Neural cell (in vitro differentiated cells): ENCODE results near the gene R3HDM4.

Experiments
- EP300 ChIP-seq: fragments of 450-650 bp; conservative IDR thresholded peaks from 2 replicates; pipeline ENCODE4 v1.6.1; 2014; ENCODE audit warnings: antibody characterized with exemption, mild to moderate bottlenecking, moderate library complexity; ENCODE audit not compliant: poor library complexity, severe bottlenecking
- EZH2 ChIP-seq: fragments of 200-600, 300-800 bp; shearing (Covaris generic), sonication (generic); IDR thresholded peaks from 2 replicates; pipeline ENCODE4 v1.6.1; 2014; ENCODE audit warnings: antibody characterized with exemption, low read length, borderline replicate concordance, mild to moderate bottlenecking; ENCODE audit not compliant: insufficient read depth, poor library complexity, severe bottlenecking
- POLR2AphosphoS5 ChIP-seq: IDR thresholded peaks from 2 replicates; pipeline ENCODE4 v1.6.1; 2012
- RAD21 ChIP-seq: fragments of 450-650 bp; conservative IDR thresholded peaks from 2 replicates; pipeline ENCODE4 v1.6.1; 2014; ENCODE audit warnings: antibody characterized with exemption, mild to moderate bottlenecking, moderate library complexity
- SMC3 ChIP-seq: fragments of 450-650 bp; conservative IDR thresholded peaks from 2 replicates; pipeline ENCODE4 v1.6.1; 2014; ENCODE audit warnings: antibody characterized with exemption, mild to moderate bottlenecking, moderate library complexity; ENCODE audit not compliant: poor library complexity
- TAF1 ChIP-seq: IDR thresholded peaks from 2 replicates; pipeline ENCODE4 v1.6.1; 2012; ENCODE audit warnings: low read depth
- TF ChIP-seq, protein P1 (sequence below): fragments of 450-650 bp; IDR thresholded peaks from 2 replicates; pipeline ENCODE4 v1.5.1; 2014; ENCODE audit warnings: antibody characterized with exemption, mild to moderate bottlenecking, moderate library complexity; ENCODE audit not compliant: poor library complexity, severe bottlenecking
- TF ChIP-seq, protein P2 (sequence below): IDR thresholded peaks from 2 replicates; pipeline ENCODE4 v1.6.1; 2012; ENCODE audit warnings: borderline replicate concordance

DNA sequence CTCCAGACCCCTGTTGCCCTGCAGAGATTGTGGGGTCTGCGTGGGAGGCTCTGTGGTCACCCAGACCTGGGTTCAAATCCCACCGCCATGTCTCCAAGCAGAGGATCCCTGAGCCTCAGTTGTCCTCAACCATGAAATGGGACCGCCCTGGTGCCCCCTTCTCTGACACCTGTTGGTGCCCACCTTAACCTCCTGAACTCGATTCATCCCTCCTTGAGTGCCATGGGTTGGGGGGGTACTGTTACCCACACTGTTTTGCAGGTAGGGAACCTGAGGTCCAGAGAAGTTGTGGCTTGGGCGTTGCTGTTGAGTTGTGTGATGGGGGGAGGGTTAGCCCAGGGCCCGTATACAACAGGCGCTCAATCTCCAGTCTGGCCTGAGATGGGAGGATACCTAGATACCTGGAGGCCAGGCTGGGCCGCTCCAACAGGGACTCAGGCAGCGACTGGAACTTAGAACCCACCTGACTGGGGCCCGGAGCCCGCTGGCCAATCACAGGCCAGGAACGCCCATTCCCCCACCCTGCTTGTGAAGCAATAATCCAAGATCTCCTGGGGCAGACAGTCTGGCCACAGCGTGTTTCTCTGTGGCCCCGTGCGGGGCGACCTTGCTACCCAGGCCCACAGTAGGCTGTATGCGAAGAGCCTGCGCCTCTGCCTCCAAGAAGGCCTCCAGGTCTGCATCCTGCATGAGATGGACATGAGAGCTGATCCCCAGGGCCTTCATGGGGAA lies 15.6 kb upstream of the R3HDM4 start:
- TF ChIP-seq, protein P1, sequence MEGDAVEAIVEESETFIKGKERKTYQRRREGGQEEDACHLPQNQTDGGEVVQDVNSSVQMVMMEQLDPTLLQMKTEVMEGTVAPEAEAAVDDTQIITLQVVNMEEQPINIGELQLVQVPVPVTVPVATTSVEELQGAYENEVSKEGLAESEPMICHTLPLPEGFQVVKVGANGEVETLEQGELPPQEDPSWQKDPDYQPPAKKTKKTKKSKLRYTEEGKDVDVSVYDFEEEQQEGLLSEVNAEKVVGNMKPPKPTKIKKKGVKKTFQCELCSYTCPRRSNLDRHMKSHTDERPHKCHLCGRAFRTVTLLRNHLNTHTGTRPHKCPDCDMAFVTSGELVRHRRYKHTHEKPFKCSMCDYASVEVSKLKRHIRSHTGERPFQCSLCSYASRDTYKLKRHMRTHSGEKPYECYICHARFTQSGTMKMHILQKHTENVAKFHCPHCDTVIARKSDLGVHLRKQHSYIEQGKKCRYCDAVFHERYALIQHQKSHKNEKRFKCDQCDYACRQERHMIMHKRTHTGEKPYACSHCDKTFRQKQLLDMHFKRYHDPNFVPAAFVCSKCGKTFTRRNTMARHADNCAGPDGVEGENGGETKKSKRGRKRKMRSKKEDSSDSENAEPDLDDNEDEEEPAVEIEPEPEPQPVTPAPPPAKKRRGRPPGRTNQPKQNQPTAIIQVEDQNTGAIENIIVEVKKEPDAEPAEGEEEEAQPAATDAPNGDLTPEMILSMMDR = no peak
- TF ChIP-seq EZH2 = no peak
- TF ChIP-seq POLR2AphosphoS5 = no peak
- no peak for TF ChIP-seq TAF1
- TF ChIP-seq, protein P2, sequence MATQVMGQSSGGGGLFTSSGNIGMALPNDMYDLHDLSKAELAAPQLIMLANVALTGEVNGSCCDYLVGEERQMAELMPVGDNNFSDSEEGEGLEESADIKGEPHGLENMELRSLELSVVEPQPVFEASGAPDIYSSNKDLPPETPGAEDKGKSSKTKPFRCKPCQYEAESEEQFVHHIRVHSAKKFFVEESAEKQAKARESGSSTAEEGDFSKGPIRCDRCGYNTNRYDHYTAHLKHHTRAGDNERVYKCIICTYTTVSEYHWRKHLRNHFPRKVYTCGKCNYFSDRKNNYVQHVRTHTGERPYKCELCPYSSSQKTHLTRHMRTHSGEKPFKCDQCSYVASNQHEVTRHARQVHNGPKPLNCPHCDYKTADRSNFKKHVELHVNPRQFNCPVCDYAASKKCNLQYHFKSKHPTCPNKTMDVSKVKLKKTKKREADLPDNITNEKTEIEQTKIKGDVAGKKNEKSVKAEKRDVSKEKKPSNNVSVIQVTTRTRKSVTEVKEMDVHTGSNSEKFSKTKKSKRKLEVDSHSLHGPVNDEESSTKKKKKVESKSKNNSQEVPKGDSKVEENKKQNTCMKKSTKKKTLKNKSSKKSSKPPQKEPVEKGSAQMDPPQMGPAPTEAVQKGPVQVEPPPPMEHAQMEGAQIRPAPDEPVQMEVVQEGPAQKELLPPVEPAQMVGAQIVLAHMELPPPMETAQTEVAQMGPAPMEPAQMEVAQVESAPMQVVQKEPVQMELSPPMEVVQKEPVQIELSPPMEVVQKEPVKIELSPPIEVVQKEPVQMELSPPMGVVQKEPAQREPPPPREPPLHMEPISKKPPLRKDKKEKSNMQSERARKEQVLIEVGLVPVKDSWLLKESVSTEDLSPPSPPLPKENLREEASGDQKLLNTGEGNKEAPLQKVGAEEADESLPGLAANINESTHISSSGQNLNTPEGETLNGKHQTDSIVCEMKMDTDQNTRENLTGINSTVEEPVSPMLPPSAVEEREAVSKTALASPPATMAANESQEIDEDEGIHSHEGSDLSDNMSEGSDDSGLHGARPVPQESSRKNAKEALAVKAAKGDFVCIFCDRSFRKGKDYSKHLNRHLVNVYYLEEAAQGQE = no peak
- no peak for TF ChIP-seq RAD21
- TF ChIP-seq SMC3 = no peak
- no peak for TF ChIP-seq EP300
